ENCODE measurements around the gene IRAK1. TPM values are rescaled to one million over a fixed set of nuclear protein-coding genes. Genes with fewer than 3 reads are reported as not detected.

IRAK1 gene
- total and polyA plus RNA-seq, 10 of the 15 experiments (the other 5 are each of a cell fraction or from before 2014, with no cell fraction given), result 4.2 to 136 (median 39.5) TPM

- 81% methylated on average over 6 of the region's 6 CpGs for WGBS (ENCODE audit: insufficient coverage, insufficient replicate concordance, low lambda C conversion rate, missing lambda C conversion rate)
- ATAC-seq (no peak), DNase-seq (ENCODE audit: low read depth, low spot score) (no peak), FAIRE-seq (no peak)
- CTCF ChIA-PET, result interaction anchor here (0.6 to 4.4 kb wide), 2 partner anchors 13 to 76 kb away, joined by 3 to 26 read pairs; no protein-coding TSS in a partner anchor
- POLR2A ChIA-PET, result interaction anchor here (0.8 kb wide), 1 partner anchor 59 kb away, joined by 3 read pairs; no protein-coding TSS in a partner anchor
- H3K9me3 ChIP-seq (replicated peaks; ENCODE audit: control insufficient read depth, insufficient read depth, low read length), result no peaks in the 10 kb centered on the region
- H3K4me3 ChIP-seq, result no peak overlapping the region
- no peak overlapping the region for H3K4me2 ChIP-seq (ENCODE audit: control insufficient read depth, insufficient read depth)
- SMC1A ChIA-PET (ENCODE audit: uncharacterized antibody, unreplicated experiment), result interaction anchor here (1.2 kb wide), 1 partner anchor 17 kb away, joined by 4 read pairs; no protein-coding TSS in a partner anchor
- in situ Hi-C loops (cut with MboI) (no loop called here), intact Hi-C loops (cut with micrococcal nuclease; ENCODE audit: unreplicated experiment) (no loop called here)
- H4K20me1 ChIP-seq (ENCODE audit: control insufficient read depth, insufficient read depth), result no peaks in the 10 kb centered on the region; the same call in 1 of the 2 replicates
- no peaks in the 10 kb centered on the region for H3K79me2 ChIP-seq (ENCODE audit: control insufficient read depth, insufficient read depth, low read length)
- no peak overlapping the region for H2AFZ ChIP-seq (ENCODE audit: control insufficient read depth, low read depth, low read length)
- H3K27ac ChIP-seq (ENCODE audit: control insufficient read depth, insufficient read depth), result no peak overlapping the region
- H3K27me3 ChIP-seq (replicated peaks in 1 of 2; ENCODE audit: control insufficient read depth in 2 of 2, insufficient read depth in 2 of 2, low read length in 1 of 2), result no peaks in the 10 kb centered on the region; a peak in 1 of 4 replicates
- H3K36me3 ChIP-seq (ENCODE audit: control insufficient read depth in 2 of 2, insufficient read depth in 2 of 2, low read length in 1 of 2), result no peaks in the 10 kb centered on the region; a peak in 3 of 4 replicates
- no TSS peak for BruUV-seq (replicated peaks)
- no peaks in the 10 kb centered on the region for H3K4me1 ChIP-seq (ENCODE audit: control insufficient read depth, insufficient read depth, low read length)
- RAD21 ChIA-PET (ENCODE audit: unreplicated experiment), result no interaction called here
- TF ChIP-seq IKZF1 (conservative IDR thresholded peaks at IDR 0.05), result no peak
- no peak for TF ChIP-seq RUNX3 (IDR thresholded peaks at IDR 0.05; ENCODE audit: low read length)
- TF ChIP-seq STAT1 (conservative IDR thresholded peaks at IDR 0.05), result no peak
- no peak for TF ChIP-seq CTCF (IDR thresholded peaks at IDR 0.05 in 2 of 3, conservative IDR thresholded peaks at IDR 0.05 in 1 of 3; ENCODE audit: control insufficient read depth in 2 of 3, extremely low read depth in 1 of 3, insufficient read depth in 1 of 3, low read depth in 3 of 3, low read length in 3 of 3)
- no peak for TF ChIP-seq ZNF622 (IDR thresholded peaks at IDR 0.05)
- TF ChIP-seq ASH2L (IDR thresholded peaks at IDR 0.05; ENCODE audit: borderline replicate concordance, low read depth), result no peak
- no peak for TF ChIP-seq SIN3A (IDR thresholded peaks at IDR 0.05; ENCODE audit: low read depth, low read length)
- no peak for TF ChIP-seq ZNF217 (IDR thresholded peaks at IDR 0.05)
- H3K9ac ChIP-seq (ENCODE audit: control insufficient read depth, insufficient read depth, low read length), result no peak overlapping the region
Observed at GRCh38 chrX:154027022-154027402, 7.3 kb upstream of the IRAK1 start.
